ENCODE results near the gene NME7. TPM values are rescaled to one million over a fixed set of nuclear protein-coding genes. Genes with fewer than 3 reads are reported as not detected.
"Not testable (repeated sequence)": the region's sequence is repeated elsewhere in the genome, so short reads cannot be mapped to it uniquely, and the experiment has no call there.

The NME7 gene
- polyA plus RNA-seq, 1 of the 3 experiments (the other 2 are of a cell fraction) = 13.7 TPM

DNA sequence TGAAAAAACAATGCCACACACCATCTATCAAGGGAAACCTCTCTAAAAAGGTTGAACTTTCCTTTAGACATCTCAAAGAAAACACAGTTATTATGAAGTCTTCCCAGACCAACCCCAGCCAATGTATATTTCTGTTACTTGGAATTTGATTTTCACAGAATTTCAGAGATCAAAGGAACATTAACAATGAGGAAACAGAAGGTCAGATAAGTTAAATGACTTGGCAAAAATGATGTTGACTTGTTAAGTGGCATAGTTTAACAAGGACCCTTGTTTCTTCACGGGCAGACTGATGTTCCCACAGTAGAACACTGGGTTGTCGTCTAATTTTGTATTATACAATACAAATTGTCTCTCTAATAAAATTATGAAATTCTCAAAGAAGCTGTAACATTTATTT is 29.0 kb downstream of the NME7 start (continued):
- no peak for TF ChIP-seq RAD21 (IDR thresholded peaks at IDR 0.05; ENCODE audit: low read length)
- no peak for TF ChIP-seq NFIC (IDR thresholded peaks at IDR 0.05; ENCODE audit: borderline replicate concordance)

DNA sequence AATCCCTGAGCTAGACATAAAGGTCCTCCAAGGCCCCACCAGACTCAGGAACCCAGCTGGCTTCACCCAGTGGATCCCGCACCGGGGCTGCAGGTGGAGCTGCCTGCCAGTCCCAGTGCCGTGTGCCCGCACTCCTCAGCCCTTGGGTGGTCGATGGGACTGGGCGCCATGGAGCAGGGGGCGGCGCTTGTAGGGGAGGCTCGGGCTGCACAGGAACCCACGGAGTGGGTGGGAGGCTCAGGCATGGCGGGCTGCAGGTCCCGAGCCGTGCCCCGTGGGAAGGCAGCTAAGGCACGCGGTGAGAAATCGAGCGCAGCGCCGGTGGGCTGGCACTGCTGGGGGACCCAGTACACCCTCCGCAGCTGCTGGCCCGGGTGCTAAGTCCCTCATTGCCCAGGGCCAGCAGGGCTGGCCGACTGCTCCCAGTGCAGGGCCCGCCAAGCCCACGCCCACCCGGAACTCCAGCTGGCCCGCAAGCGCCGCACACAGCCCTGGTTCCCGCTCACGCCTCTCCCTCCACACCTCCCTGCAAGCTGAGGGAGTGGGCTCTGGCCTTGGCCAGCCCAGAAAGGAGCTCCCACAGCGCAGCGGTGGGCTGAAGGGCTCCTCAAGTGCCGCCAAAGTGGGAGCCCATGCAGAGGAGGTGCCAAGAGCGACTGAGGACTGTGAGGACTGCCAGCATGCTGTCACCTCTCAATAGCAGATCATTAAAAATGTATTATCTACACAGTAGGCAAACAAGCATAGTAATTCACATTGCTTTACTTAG is 30.5 kb downstream of the NME7 start:
- H3K4me2 ChIP-seq; H3K9me2 ChIP-seq; H3K4me1 ChIP-seq (ENCODE audit: control insufficient read depth in 1 of 2, insufficient read depth in 2 of 2, low read depth in 1 of 2, low read length in 1 of 2); H3K36me3 ChIP-seq (replicated peaks in 1 of 2; ENCODE audit: control insufficient read depth in 1 of 2, insufficient read depth in 2 of 2, low read length in 1 of 2); H3F3A ChIP-seq (replicated peaks; ENCODE audit: insufficient read depth); H3K9me3 ChIP-seq; H3K27ac ChIP-seq (ENCODE audit: low read depth in 2 of 2, low read length in 1 of 2); H3K27me3 ChIP-seq (ENCODE audit: insufficient read depth); H2AFZ ChIP-seq (ENCODE audit: low read depth); H3K9ac ChIP-seq; DNase-seq; H3K4me3 ChIP-seq (ENCODE audit: low read depth in 2 of 2, low read length in 1 of 2); H4K20me1 ChIP-seq (ENCODE audit: insufficient read depth); POLR2A ChIA-PET; H3K79me2 ChIP-seq (ENCODE audit: insufficient read depth): not testable (repeated sequence)
- CTCF ChIA-PET = interaction anchor here (0.6 to 2.0 kb wide), 2 partner anchors 734 to 902 kb away, joined by 3 to 7 read pairs; no protein-coding TSS in a partner anchor
- WGBS (ENCODE audit: low lambda C conversion rate) = 97% methylated on average over 12 of the region's 35 CpGs

DNA sequence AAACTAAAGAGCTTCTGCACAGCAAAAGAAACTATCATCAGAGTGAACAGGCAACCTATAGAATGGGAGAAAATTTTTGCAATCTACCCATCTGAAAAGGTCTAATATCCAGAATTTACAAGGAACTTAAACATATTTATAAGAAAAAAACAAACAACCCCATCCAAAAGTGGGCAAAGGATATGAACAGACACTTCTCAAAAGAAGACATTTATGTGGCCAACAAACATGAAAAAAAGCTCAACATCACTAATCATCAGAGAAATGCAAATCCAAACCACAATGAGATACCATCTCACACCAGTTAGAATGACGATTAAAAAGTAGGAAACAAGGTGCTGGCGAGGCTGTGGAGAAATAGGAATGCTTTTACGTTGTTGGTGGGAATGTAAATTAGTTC is 32.9 kb downstream of the NME7 start:
- H3K9me2 ChIP-seq; H3K27me3 ChIP-seq (ENCODE audit: insufficient read depth); H3K27ac ChIP-seq (ENCODE audit: low read depth in 2 of 2, low read length in 1 of 2); H3K4me2 ChIP-seq; DNase-seq; H2AFZ ChIP-seq (ENCODE audit: low read depth); CTCF ChIA-PET; H3K9me3 ChIP-seq; H3K4me1 ChIP-seq (ENCODE audit: control insufficient read depth in 1 of 2, insufficient read depth in 2 of 2, low read depth in 1 of 2, low read length in 1 of 2); H3K9ac ChIP-seq; H3K4me3 ChIP-seq (ENCODE audit: low read depth in 2 of 2, low read length in 1 of 2); H4K20me1 ChIP-seq (ENCODE audit: insufficient read depth); H3F3A ChIP-seq (replicated peaks; ENCODE audit: insufficient read depth); POLR2A ChIA-PET: not testable (repeated sequence)
- H3K36me3 ChIP-seq (replicated peaks in 1 of 2; ENCODE audit: control insufficient read depth in 1 of 2, insufficient read depth in 2 of 2, low read length in 1 of 2) = peaks cover 0 to 17% of the 10 kb centered on the region in 2 experiments
- H3K79me2 ChIP-seq (ENCODE audit: insufficient read depth) = peaks cover 32% of the 10 kb centered on the region
- 93% methylated on average over 3 of the region's 3 CpGs for WGBS (ENCODE audit: low lambda C conversion rate)

DNA sequence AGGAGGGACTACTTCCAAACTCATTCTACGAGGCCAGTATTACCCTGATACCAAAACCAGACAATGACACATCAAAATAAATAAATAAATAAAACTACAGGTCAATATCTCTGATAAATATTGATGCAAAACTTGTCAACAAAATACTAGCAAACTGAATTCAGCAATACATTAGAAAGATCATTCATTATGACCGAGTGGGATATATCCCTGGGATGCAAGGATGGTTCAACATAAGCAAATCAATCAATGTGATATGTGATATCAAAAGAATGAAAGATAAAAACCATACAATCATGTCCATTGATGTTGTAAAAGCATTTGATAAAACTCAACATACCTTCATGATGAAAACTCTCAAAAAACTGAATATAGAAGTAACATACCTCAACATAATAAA is 36.7 kb downstream of the NME7 start:
- no peak overlapping the region for H3K9ac ChIP-seq
- no peaks in the 10 kb centered on the region for H3K9me2 ChIP-seq
- CTCF ChIA-PET = no interaction called here
- H3F3A ChIP-seq (replicated peaks; ENCODE audit: insufficient read depth) = peaks cover 5% of the 10 kb centered on the region
- no peak overlapping the region for H2AFZ ChIP-seq (ENCODE audit: low read depth)
- no peak overlapping the region for H3K4me3 ChIP-seq (ENCODE audit: low read depth in 2 of 2, low read length in 1 of 2)
- 93% methylated on average over 2 of the region's 2 CpGs for WGBS (ENCODE audit: low lambda C conversion rate)
- no peaks in the 10 kb centered on the region; a peak in 1 of 4 replicates for H3K4me1 ChIP-seq (ENCODE audit: control insufficient read depth in 1 of 2, insufficient read depth in 2 of 2, low read depth in 1 of 2, low read length in 1 of 2)
- H3K27ac ChIP-seq (ENCODE audit: low read depth in 2 of 2, low read length in 1 of 2) = no peak overlapping the region
- H3K36me3 ChIP-seq (replicated peaks in 1 of 2; ENCODE audit: control insufficient read depth in 1 of 2, insufficient read depth in 2 of 2, low read length in 1 of 2) = peaks cover 0 to 27% of the 10 kb centered on the region in 2 experiments
- POLR2A ChIA-PET = no interaction called here
- no peaks in the 10 kb centered on the region for H4K20me1 ChIP-seq (ENCODE audit: insufficient read depth)
- no peak overlapping the region for H3K4me2 ChIP-seq
- no peaks in the 10 kb centered on the region for H3K9me3 ChIP-seq
- H3K27me3 ChIP-seq (ENCODE audit: insufficient read depth) = no peaks in the 10 kb centered on the region
- peaks cover 44% of the 10 kb centered on the region for H3K79me2 ChIP-seq (ENCODE audit: insufficient read depth)
- no peak for DNase-seq
- no peak for TF ChIP-seq RXRA (IDR thresholded peaks at IDR 0.05; ENCODE audit: borderline replicate concordance, low read depth)
- TF ChIP-seq MEF2A (IDR thresholded peaks at IDR 0.05; ENCODE audit: borderline replicate concordance, low read depth) = no peak
- no peak for TF ChIP-seq RFX5 (IDR thresholded peaks at IDR 0.05; ENCODE audit: low read length)
- no peak for TF ChIP-seq GATA2 (CRISPR knock-in tag; IDR thresholded peaks at IDR 0.05)
- TF ChIP-seq, protein P1, sequence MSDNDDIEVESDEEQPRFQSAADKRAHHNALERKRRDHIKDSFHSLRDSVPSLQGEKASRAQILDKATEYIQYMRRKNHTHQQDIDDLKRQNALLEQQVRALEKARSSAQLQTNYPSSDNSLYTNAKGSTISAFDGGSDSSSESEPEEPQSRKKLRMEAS (IDR thresholded peaks at IDR 0.05; ENCODE audit: low read depth) = no peak
- TF ChIP-seq, protein P2, sequence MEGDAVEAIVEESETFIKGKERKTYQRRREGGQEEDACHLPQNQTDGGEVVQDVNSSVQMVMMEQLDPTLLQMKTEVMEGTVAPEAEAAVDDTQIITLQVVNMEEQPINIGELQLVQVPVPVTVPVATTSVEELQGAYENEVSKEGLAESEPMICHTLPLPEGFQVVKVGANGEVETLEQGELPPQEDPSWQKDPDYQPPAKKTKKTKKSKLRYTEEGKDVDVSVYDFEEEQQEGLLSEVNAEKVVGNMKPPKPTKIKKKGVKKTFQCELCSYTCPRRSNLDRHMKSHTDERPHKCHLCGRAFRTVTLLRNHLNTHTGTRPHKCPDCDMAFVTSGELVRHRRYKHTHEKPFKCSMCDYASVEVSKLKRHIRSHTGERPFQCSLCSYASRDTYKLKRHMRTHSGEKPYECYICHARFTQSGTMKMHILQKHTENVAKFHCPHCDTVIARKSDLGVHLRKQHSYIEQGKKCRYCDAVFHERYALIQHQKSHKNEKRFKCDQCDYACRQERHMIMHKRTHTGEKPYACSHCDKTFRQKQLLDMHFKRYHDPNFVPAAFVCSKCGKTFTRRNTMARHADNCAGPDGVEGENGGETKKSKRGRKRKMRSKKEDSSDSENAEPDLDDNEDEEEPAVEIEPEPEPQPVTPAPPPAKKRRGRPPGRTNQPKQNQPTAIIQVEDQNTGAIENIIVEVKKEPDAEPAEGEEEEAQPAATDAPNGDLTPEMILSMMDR (IDR thresholded peaks at IDR 0.05) = no peak
- TF ChIP-seq, protein P3, sequence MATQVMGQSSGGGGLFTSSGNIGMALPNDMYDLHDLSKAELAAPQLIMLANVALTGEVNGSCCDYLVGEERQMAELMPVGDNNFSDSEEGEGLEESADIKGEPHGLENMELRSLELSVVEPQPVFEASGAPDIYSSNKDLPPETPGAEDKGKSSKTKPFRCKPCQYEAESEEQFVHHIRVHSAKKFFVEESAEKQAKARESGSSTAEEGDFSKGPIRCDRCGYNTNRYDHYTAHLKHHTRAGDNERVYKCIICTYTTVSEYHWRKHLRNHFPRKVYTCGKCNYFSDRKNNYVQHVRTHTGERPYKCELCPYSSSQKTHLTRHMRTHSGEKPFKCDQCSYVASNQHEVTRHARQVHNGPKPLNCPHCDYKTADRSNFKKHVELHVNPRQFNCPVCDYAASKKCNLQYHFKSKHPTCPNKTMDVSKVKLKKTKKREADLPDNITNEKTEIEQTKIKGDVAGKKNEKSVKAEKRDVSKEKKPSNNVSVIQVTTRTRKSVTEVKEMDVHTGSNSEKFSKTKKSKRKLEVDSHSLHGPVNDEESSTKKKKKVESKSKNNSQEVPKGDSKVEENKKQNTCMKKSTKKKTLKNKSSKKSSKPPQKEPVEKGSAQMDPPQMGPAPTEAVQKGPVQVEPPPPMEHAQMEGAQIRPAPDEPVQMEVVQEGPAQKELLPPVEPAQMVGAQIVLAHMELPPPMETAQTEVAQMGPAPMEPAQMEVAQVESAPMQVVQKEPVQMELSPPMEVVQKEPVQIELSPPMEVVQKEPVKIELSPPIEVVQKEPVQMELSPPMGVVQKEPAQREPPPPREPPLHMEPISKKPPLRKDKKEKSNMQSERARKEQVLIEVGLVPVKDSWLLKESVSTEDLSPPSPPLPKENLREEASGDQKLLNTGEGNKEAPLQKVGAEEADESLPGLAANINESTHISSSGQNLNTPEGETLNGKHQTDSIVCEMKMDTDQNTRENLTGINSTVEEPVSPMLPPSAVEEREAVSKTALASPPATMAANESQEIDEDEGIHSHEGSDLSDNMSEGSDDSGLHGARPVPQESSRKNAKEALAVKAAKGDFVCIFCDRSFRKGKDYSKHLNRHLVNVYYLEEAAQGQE (IDR thresholded peaks at IDR 0.05; ENCODE audit: low read depth, low read length) = no peak
- TF ChIP-seq, protein P4, sequence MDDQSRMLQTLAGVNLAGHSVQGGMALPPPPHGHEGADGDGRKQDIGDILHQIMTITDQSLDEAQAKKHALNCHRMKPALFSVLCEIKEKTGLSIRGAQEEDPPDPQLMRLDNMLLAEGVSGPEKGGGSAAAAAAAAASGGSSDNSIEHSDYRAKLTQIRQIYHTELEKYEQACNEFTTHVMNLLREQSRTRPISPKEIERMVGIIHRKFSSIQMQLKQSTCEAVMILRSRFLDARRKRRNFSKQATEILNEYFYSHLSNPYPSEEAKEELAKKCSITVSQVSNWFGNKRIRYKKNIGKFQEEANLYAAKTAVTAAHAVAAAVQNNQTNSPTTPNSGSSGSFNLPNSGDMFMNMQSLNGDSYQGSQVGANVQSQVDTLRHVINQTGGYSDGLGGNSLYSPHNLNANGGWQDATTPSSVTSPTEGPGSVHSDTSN (IDR thresholded peaks at IDR 0.05) = no peak

Measured in SK-N-SH (cell line).